GM21576 (cell line): ENCODE data around the gene PAQR8.
"Not testable (repeated sequence)": the region's sequence is repeated elsewhere in the genome, so short reads cannot be mapped to it uniquely, and the experiment has no call there.

ENCODE experiments used
- ATAC-seq: cut with Tn5 transposase; IDR thresholded peaks from one replicate; pipeline ENCODE4 v1.9.1; 2021; ENCODE audit warnings: mild to moderate bottlenecking, moderate library complexity; ENCODE audit not compliant: unreplicated experiment

Gene PAQR8

DNA sequence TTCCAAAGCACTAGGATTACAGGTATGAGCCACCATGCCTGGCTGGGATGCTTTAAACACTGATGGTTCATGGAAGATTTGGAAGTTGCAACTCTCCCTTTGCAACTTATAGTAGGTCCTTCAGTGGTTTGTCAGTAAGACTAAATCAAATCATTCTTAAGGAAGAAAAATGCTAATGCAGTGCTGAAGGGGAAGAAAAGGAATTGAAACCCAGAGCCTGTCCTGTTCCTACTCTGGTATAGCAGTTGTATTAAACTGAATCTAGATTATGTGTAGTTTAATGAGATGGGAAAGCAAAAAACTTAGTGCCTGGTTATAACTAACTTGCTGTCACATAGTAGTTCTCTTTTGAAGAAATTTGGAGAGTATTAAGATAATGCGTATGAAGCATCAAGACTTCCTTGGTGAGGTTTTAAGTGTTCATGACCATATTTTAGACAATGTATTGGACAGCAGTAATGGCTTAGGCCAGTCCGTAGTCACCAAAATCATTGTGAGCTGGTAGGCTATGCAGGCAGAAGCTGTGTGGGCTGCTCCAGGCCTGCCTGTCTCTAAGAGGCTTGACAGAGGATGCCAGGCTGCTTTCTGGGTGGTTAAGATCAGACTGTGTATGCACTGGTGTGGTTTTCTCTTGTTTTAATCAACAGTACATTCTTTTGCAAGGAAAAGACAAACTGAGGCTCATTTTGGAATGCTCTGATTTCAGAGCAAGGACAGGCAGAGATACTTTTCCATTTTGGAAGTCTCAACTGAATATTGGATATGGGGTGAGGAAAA, 14.0 kb downstream of the PAQR8 start:
- no peak for ATAC-seq

GRCh38 chr6:52376763-52377162, 14.8 kb downstream of the PAQR8 start:
- ATAC-seq, result no peak

- no peak for ATAC-seq
Observed at GRCh38 chr6:52377538-52378221, 15.7 kb downstream of the PAQR8 start.

DNA sequence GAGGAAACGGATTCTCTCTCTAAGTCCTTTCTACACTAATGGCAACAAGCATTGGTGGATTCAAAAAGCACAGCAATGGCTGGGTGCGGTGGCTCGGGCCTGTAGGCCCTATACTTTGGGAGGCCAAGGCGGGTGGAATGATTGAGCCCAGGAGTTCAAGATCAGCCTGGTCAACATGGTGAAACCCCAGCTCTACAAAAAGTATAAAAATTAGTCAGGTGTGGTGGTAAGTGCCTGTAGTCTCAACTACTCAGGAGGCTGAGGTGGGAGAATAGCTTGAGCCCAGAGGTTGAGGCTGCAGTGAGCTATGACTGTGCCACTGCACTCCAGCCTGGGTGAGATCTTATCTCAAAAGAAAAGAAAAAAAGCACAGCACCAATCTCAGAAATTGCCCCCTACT, 19.3 kb downstream of the PAQR8 start:
- ATAC-seq, result no peak

DNA sequence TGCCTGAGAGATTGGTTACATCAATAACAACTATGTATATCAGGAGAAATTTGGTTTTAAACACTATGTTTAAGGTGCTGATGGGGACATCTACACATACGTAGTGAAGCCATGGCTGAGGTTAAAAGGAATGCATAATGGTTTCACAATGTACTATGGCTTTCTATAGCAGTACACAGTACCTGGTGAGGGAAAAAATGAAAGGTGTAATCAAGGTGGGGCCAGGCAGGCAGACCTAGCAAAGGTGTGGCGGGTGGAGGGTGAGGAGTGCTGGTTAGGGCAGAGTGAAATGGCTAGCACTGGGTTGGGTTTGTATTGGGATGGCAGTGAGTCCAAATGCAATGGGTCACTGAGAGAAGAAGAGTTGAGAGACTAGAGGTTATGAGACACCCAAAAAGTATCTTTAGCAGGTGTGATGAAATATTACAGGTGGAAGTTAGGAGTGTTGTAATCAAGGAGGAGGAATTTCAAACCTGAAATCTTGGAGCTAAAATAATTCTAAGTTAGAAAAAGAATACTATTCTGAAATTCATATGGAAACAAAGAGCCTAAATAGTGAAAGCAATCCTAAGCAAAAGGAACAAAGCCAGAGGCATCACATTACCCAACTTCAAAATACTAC, 22.3 kb downstream of the PAQR8 start:
- ATAC-seq, result no peak

- ATAC-seq, result no peak
Observed at GRCh38 chr6:52385074-52385473, 23.1 kb downstream of the PAQR8 start.

- not testable (repeated sequence) for ATAC-seq
Observed at GRCh38 chr6:52388119-52388518, 26.2 kb downstream of the PAQR8 start.

DNA sequence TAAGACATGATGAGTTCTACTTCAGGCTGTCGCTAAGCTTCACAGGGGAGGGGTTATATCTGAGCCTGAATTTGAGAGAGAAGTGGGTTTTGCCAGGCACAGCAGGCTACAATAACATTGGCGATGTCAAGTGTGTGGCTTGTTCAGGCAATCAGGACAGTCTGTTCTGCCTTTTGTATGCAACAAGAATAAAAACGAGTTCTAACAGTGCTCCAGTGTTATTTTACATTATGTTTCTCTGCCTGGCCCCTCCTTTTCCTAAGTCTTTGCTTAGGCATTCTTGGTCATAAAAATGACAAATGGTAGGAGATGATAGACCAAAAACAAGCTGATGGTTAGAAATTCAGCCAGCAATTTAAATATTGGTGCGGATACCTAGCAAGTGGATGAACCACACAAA, 26.8 kb downstream of the PAQR8 start:
- no peak for ATAC-seq

GRCh38 chr6:52389264-52389625, 27.3 kb downstream of the PAQR8 start:
- ATAC-seq, result no peak

DNA sequence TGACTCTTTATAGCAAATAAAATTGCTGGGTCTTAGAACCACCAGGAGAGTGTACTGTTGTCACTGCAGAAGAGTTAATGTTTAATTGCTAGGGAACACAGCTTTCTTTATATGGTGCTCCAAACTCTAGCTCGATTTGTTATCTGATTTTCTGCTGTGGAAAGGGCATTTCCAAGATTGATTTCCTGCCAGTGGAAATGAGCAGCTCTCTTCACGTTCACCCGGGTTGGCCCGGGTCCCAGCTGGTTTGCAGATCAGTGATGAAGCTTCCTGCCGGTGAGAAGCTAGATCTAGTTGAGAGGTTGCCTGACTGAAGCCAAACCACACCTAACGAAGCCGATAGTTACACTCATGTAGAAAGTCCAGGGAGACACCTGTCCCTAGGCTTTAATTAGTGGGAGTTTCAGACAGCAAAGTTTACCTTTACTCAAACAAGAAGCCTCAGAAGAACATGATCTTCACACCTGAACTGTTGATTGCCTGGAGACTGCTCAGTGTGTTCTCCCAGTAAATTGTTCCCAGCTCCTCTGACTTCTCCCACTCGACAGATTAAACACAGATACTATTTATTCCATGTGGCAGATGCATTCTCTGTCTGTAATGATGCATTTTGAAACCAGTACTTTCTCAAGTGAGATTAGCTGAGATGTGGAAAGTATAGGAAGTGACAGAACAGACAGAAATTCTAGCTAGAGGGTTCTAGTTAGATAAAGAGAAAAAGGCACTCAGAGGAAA, 27.8 kb downstream of the PAQR8 start:
- peak; percentile 64 for ATAC-seq

DNA sequence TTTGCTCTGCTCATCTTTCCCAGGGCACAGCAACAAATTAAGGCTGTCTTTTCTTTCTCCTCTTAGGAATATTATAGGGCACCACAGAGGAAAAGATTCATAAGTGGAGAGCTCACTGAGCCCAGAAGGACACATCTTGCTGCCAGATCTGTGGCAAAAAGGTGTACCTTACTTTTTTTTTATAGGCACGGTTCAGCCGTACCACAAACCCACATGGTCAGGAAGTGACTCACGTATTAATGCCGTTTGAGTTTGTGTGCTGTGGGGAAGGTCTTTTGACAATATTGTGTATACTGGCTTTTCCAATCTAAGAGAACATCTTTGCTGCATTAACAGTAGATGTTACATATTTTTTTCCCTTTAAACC, 28.4 kb downstream of the PAQR8 start:
- ATAC-seq, result peak; percentile 44

- no peak for ATAC-seq
Observed at GRCh38 chr6:52391599-52391998, 29.6 kb downstream of the PAQR8 start.

DNA sequence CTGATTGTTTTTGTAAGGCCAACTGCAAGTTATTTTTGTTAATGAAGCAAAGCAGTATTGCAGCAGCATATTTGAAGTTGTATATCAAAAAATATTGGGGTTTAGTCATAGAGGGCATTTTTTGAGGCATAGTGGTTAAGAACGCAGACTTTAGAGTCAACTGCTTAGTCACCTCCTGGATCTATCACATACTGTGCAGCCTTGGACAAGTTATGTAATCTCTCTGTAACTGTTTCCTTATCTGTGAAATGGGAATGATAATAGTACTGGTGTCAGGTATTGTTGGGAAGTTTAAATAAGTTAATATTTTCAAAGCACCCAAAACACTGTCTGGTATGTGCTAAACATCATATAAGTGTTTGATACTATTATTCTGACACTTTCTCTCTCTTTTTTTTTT, 31.0 kb downstream of the PAQR8 start:
- ATAC-seq, result no peak

- ATAC-seq, result no peak
Observed at GRCh38 chr6:52393780-52394179, 31.8 kb downstream of the PAQR8 start.

DNA sequence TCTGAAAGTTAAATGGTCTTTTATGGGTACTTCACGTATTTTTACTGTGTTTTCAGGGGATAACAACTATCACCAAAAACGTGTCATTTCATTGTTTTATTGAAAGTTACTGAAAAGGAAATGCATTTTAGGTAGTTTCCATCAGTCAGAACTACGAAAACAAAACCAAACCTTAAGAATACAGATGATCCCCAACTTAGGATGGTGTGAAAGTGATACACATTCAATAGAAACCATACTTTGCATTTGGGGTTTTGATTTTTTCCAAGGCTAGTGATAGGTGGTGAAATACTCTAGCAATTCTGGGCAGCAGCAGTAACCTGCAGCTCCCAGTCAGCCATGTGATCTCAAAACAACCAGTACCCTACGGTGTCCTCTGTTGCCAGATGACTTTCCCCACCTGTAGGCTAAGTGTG, 32.3 kb downstream of the PAQR8 start:
- ATAC-seq, result peak; percentile 50

GRCh38 chr6:52395969-52396368, 34.0 kb downstream of the PAQR8 start:
- no peak for ATAC-seq

GRCh38 chr6:52399511-52400312, 37.8 kb downstream of the PAQR8 start:
- no peak for ATAC-seq

DNA sequence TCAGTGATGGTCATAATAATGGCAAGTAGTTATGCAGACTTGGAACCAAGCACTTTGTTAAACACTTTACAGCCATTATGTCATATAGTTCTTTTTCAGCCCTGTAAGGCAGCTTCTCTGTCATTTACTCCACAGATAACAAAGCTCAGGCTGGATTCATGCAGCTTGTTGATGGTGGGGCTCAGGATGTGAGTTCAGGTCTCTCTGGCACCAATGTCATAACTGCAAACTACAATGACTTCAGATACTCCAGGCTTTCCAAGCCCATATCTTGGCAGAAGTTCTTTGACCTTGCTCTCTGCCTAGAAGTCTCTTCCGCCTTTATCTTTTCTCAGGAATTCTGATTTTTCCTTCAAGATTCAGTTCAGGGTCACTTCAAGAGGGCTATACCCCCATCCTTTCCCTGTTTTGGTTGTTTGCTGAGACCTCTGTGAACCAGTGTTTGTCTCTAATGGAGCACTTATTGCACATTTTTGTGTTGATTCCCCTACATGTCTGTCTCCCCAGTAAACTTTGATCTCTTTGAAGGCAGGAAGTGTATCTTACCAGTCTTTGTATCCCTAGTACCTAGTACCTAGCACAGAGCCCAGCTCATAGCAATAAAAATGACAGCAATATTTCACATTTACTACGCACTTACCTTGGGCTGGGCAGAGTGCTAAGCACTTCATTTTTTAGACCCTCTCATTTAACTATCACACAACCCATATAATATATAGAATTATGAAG, 38.5 kb downstream of the PAQR8 start:
- no peak for ATAC-seq

- no peak for ATAC-seq
Observed at GRCh38 chr6:52403086-52403485, 41.1 kb downstream of the PAQR8 start.

DNA sequence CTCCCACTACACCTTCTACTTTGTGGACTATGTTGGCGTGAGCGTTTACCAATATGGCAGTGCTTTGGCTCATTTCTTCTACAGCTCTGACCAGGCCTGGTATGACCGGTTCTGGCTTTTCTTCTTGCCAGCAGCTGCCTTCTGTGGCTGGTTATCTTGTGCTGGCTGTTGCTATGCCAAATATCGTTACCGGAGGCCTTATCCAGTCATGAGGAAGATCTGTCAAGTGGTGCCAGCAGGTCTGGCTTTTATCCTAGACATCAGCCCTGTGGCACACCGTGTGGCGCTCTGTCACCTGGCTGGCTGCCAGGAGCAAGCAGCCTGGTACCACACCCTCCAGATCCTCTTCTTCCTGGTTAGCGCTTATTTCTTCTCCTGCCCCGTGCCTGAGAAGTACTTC, 41.7 kb downstream of the PAQR8 start:
- no peak for ATAC-seq
